Fibroblast of lung (primary cell): ENCODE measurements around the gene GOLGA1. TPM values are rescaled to one million over a fixed set of nuclear protein-coding genes. Genes with fewer than 3 reads are reported as not detected.
A peak's percentile ranks its signal among the peaks of the same experiment; 100 is the strongest.

ENCODE experiments used
- DNase-seq, 2 donors: peaks; one replicate each; pipeline versions ENCODE4 v3.0.0 to v3.0.0-alpha.2; 2010; ENCODE audit warnings: low read depth in 2 of 2
- H2AFZ ChIP-seq: 2 replicates; pipeline ENCODE4 v1.5.1; 2012; ENCODE audit warnings: low read length, control low read depth, inconsistent platforms
- H3K27ac ChIP-seq: 2 replicates; pipeline ENCODE4 v1.5.1; 2011; ENCODE audit warnings: low read length, control low read depth; ENCODE audit not compliant: insufficient read depth
- H3K27me3 ChIP-seq: 2 replicates; pipeline ENCODE4 v1.5.1; 2011; ENCODE audit warnings: mild to moderate bottlenecking, low read length; ENCODE audit not compliant: control insufficient read depth, insufficient read depth
- H3K36me3 ChIP-seq: 2 replicates; pipeline ENCODE4 v1.5.1; 2011; ENCODE audit warnings: low read length; ENCODE audit not compliant: control insufficient read depth, insufficient read depth
- H3K4me1 ChIP-seq: 2 replicates; pipeline ENCODE4 v1.5.1; 2011; ENCODE audit warnings: low read length; ENCODE audit not compliant: control insufficient read depth, insufficient read depth; ENCODE audit errors: extremely low read depth
- H3K4me2 ChIP-seq: 2 replicates; pipeline ENCODE4 v1.5.1; 2011; ENCODE audit warnings: low read length, control low read depth; ENCODE audit not compliant: insufficient read depth; ENCODE audit errors: extremely low read depth
- H3K4me3 ChIP-seq, 4 experiments: fragments of 200-600 bp in 1 of 4; sonication (generic) in 1 of 4; replicated peaks in 1 of 4; 2 replicates each; pipeline ENCODE4 v1.5.1; 2011 to 2016; ENCODE audit warnings: low read length in 4 of 4, low read depth in 3 of 4, mild to moderate bottlenecking in 3 of 4, control low read depth in 2 of 4, inconsistent platforms in 1 of 4, mixed read lengths in 1 of 4; ENCODE audit not compliant: insufficient read depth in 1 of 4; ENCODE audit errors: control extremely low read depth in 1 of 4
- H3K79me2 ChIP-seq: 2 replicates; pipeline ENCODE4 v1.5.1; 2012; ENCODE audit warnings: mild to moderate bottlenecking, low read length, inconsistent platforms; ENCODE audit not compliant: control insufficient read depth, insufficient read depth
- H3K9ac ChIP-seq: 2 replicates; pipeline ENCODE4 v1.5.1; 2011; ENCODE audit warnings: mild to moderate bottlenecking, low read length, control low read depth; ENCODE audit not compliant: insufficient read depth
- H3K9me3 ChIP-seq: 2 replicates; pipeline ENCODE4 v1.5.1; 2012; ENCODE audit warnings: low read depth, low read length; ENCODE audit not compliant: control insufficient read depth, insufficient read depth
- H4K20me1 ChIP-seq: 2 replicates; pipeline ENCODE4 v1.5.1; 2011; ENCODE audit warnings: low read length; ENCODE audit not compliant: control insufficient read depth, insufficient read depth; ENCODE audit errors: extremely low read depth
- CTCF ChIP-seq, 2 donors: IDR thresholded peaks in 1 of 2; conservative IDR thresholded peaks in 1 of 2; 1 replicate in 1 of 2; 2 replicates in 1 of 2; pipeline ENCODE4 v1.5.1; 2011 to 2012; ENCODE audit warnings: low read length in 2 of 2, control low read depth in 1 of 2, inconsistent platforms in 1 of 2, low read depth in 1 of 2, mild to moderate bottlenecking in 1 of 2
- EZH2 ChIP-seq: IDR thresholded peaks from 2 replicates; pipeline ENCODE4 v1.5.1; 2012; ENCODE audit warnings: low read length, control low read depth, mild to moderate bottlenecking; ENCODE audit errors: missing control alignments
- polyA plus RNA-seq, 2 donors: library from polyadenylated mRNA; depleted of rRNA in 1 of 2; stranded (reverse) in 1 of 2; unstranded in 1 of 2; fragments of >200 nt; gene quantifications; 2 replicates each; pipeline ENCODE4 v1.2.1, GENCODE V29; 2011 to 2012; ENCODE audit warnings: missing spikeins in 1 of 2
- total RNA-seq: library from RNA; depleted of rRNA; stranded (reverse); fragments of >200 nt; gene quantifications from 2 replicates; pipeline ENCODE4 v1.2.1, GENCODE V29; 2014

Gene GOLGA1
- total and polyA plus RNA-seq, 2 donors (not counting 1 experiment from before 2014, with no cell fraction given), result 12.0 to 15.9 TPM

GRCh38 chr9:124852829-124853531 is 87.9 kb downstream of the GOLGA1 start, which contains the start of gene WDR38:
Gene WDR38 (plus strand): TSS chr9:124853460. CDS start chr9:124853532, 72 bp downstream.
- peak; percentile 60 to 72 for DNase-seq
- TF ChIP-seq EZH2 (no peak), CTCF (conservative IDR thresholded peaks at IDR 0.05 in 1 of 2, IDR thresholded peaks at IDR 0.05 in 1 of 2; ENCODE audit: low read depth in 1 of 2, low read length in 2 of 2) (peak; percentile 77 to 85)
- Histone ChIP-seq H3K9me3 (no peaks in the 10 kb centered on the region), H3K4me1 (peaks cover 3% of the 10 kb centered on the region), H4K20me1 (no peaks in the 10 kb centered on the region), H2AFZ (peak within 1 kb of the TSS; percentile 81), H3K9ac (peak within 1 kb of the TSS; percentile 10), H3K36me3 (peaks cover 9% of the 10 kb centered on the region), H3K4me3 (peak within 1 kb of the TSS; percentile 25 to 59 (median 48)), H3K27me3 (no peaks in the 10 kb centered on the region), H3K4me2 (peak within 1 kb of the TSS; percentile 84), H3K79me2 (no peaks in the 10 kb centered on the region), H3K27ac (no peak within 1 kb of the TSS)

- Histone ChIP-seq H3K4me2 (peak overlapping the region; percentile 84), H3K27ac (no peak overlapping the region), H3K9ac (no peak overlapping the region), H3K36me3 (peaks cover 3% of the 10 kb centered on the region), H3K4me1 (peaks cover 3% of the 10 kb centered on the region), H2AFZ (no peak overlapping the region), H3K79me2 (no peaks in the 10 kb centered on the region), H3K9me3 (no peaks in the 10 kb centered on the region), H4K20me1 (no peaks in the 10 kb centered on the region), H3K4me3 (peak overlapping the region in 1 of 4 experiments; percentile 59), H3K27me3 (no peaks in the 10 kb centered on the region)
- DNase-seq, result no peak
- TF ChIP-seq EZH2 (no peak), CTCF (conservative IDR thresholded peaks at IDR 0.05 in 1 of 2, IDR thresholded peaks at IDR 0.05 in 1 of 2; ENCODE audit: low read depth in 1 of 2, low read length in 2 of 2) (no peak)
Observed at GRCh38 chr9:124852121-124852828, 88.6 kb downstream of the GOLGA1 start.

GRCh38 chr9:124849801-124850200 is 91.1 kb downstream of the GOLGA1 start:
- no peaks in the 10 kb centered on the region for H4K20me1 ChIP-seq
- H3K4me1 ChIP-seq, result peaks cover 3% of the 10 kb centered on the region
- no peaks in the 10 kb centered on the region for H3K9me3 ChIP-seq
- H3K4me3 ChIP-seq, result no peak overlapping the region
- H3K4me2 ChIP-seq, result no peak overlapping the region
- H3K27me3 ChIP-seq, result no peaks in the 10 kb centered on the region
- H3K79me2 ChIP-seq, result no peaks in the 10 kb centered on the region
- TF ChIP-seq CTCF (conservative IDR thresholded peaks at IDR 0.05 in 1 of 2, IDR thresholded peaks at IDR 0.05 in 1 of 2; ENCODE audit: low read depth in 1 of 2, low read length in 2 of 2), result no peak
- TF ChIP-seq EZH2, result no peak
- H3K36me3 ChIP-seq, result no peaks in the 10 kb centered on the region
- no peak overlapping the region for H3K27ac ChIP-seq
- peak; percentile 79 to 80 for DNase-seq
- H2AFZ ChIP-seq, result no peak overlapping the region
- H3K9ac ChIP-seq, result no peak overlapping the region
